ENCODE measurements around the gene EVX2. TPM values are rescaled to one million over a fixed set of nuclear protein-coding genes. Genes with fewer than 3 reads are reported as not detected.
A peak's percentile ranks its signal among the peaks of the same experiment; 100 is the strongest.

EVX2 gene
- total and polyA plus RNA-seq, 9 of the 15 experiments (the other 6 are each of a cell fraction or from before 2014, with no cell fraction given), result not detected

DNA sequence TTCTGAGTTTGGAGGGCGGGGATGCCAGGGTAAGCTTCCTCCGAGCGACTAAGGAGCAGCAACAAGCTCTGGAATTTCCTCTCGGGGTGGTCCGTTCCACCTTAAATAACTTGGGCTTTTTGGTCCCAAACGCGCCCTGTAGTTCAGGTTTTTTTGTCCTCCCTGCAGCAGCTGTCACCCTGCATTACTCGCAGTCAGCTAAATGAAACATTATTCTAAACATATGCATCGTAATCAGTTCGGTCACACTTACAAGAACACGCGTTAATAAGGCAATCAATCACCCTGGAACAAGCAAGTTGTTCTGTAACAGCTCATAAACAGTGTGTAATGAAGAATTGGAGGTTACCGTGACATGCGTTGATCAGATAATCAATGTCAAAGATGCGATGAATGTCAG lies 8.3 kb downstream of the EVX2 start (continued):
- TF ChIP-seq EZH2 (IDR thresholded peaks at IDR 0.05; ENCODE audit: borderline replicate concordance, low read depth, low read length), result peak; percentile 68; the same call in 1 of the 2 replicates
- peak; percentile 63; the same call in 1 of the 2 replicates for TF ChIP-seq RNF2 (IDR thresholded peaks at IDR 0.05)
- TF ChIP-seq MTA3 (IDR thresholded peaks at IDR 0.05; ENCODE audit: borderline replicate concordance), result 0 out of 2 replicates have a peak, but pooled peaks have one; percentile 45
- no peak for TF ChIP-seq TAF15 (IDR thresholded peaks at IDR 0.05; ENCODE audit: low read depth, low read length)
- no peak for TF ChIP-seq SIX5 (IDR thresholded peaks at IDR 0.05; ENCODE audit: borderline replicate concordance in 1 of 2, insufficient read depth in 1 of 2, low read depth in 1 of 2, low read length in 2 of 2)
- no peak for TF ChIP-seq CCAR2 (IDR thresholded peaks at IDR 0.05; ENCODE audit: low read depth, low read length)
- no peak for TF ChIP-seq FOXA1 (IDR thresholded peaks at IDR 0.05; ENCODE audit: borderline replicate concordance)
- TF ChIP-seq ASH1L (IDR thresholded peaks at IDR 0.05; ENCODE audit: borderline replicate concordance, low read depth, partially characterized antibody), result no peak
- TF ChIP-seq MEIS2 (IDR thresholded peaks at IDR 0.05; ENCODE audit: partially characterized antibody), result peak; percentile 22
- no peak for TF ChIP-seq HSF4 (CRISPR knock-in tag; IDR thresholded peaks at IDR 0.05; ENCODE audit: borderline replicate concordance)
- TF ChIP-seq, protein P1, sequence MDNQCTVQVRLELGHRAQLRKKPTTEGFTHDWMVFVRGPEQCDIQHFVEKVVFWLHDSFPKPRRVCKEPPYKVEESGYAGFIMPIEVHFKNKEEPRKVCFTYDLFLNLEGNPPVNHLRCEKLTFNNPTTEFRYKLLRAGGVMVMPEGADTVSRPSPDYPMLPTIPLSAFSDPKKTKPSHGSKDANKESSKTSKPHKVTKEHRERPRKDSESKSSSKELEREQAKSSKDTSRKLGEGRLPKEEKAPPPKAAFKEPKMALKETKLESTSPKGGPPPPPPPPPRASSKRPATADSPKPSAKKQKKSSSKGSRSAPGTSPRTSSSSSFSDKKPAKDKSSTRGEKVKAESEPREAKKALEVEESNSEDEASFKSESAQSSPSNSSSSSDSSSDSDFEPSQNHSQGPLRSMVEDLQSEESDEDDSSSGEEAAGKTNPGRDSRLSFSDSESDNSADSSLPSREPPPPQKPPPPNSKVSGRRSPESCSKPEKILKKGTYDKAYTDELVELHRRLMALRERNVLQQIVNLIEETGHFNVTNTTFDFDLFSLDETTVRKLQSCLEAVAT (IDR thresholded peaks at IDR 0.05), result no peak
- no peak for TF ChIP-seq CHD1 (IDR thresholded peaks at IDR 0.05; ENCODE audit: low read length)
- no peak for TF ChIP-seq ZNF175 (CRISPR knock-in tag; IDR thresholded peaks at IDR 0.05; ENCODE audit: low read depth)
- TF ChIP-seq, protein P2, sequence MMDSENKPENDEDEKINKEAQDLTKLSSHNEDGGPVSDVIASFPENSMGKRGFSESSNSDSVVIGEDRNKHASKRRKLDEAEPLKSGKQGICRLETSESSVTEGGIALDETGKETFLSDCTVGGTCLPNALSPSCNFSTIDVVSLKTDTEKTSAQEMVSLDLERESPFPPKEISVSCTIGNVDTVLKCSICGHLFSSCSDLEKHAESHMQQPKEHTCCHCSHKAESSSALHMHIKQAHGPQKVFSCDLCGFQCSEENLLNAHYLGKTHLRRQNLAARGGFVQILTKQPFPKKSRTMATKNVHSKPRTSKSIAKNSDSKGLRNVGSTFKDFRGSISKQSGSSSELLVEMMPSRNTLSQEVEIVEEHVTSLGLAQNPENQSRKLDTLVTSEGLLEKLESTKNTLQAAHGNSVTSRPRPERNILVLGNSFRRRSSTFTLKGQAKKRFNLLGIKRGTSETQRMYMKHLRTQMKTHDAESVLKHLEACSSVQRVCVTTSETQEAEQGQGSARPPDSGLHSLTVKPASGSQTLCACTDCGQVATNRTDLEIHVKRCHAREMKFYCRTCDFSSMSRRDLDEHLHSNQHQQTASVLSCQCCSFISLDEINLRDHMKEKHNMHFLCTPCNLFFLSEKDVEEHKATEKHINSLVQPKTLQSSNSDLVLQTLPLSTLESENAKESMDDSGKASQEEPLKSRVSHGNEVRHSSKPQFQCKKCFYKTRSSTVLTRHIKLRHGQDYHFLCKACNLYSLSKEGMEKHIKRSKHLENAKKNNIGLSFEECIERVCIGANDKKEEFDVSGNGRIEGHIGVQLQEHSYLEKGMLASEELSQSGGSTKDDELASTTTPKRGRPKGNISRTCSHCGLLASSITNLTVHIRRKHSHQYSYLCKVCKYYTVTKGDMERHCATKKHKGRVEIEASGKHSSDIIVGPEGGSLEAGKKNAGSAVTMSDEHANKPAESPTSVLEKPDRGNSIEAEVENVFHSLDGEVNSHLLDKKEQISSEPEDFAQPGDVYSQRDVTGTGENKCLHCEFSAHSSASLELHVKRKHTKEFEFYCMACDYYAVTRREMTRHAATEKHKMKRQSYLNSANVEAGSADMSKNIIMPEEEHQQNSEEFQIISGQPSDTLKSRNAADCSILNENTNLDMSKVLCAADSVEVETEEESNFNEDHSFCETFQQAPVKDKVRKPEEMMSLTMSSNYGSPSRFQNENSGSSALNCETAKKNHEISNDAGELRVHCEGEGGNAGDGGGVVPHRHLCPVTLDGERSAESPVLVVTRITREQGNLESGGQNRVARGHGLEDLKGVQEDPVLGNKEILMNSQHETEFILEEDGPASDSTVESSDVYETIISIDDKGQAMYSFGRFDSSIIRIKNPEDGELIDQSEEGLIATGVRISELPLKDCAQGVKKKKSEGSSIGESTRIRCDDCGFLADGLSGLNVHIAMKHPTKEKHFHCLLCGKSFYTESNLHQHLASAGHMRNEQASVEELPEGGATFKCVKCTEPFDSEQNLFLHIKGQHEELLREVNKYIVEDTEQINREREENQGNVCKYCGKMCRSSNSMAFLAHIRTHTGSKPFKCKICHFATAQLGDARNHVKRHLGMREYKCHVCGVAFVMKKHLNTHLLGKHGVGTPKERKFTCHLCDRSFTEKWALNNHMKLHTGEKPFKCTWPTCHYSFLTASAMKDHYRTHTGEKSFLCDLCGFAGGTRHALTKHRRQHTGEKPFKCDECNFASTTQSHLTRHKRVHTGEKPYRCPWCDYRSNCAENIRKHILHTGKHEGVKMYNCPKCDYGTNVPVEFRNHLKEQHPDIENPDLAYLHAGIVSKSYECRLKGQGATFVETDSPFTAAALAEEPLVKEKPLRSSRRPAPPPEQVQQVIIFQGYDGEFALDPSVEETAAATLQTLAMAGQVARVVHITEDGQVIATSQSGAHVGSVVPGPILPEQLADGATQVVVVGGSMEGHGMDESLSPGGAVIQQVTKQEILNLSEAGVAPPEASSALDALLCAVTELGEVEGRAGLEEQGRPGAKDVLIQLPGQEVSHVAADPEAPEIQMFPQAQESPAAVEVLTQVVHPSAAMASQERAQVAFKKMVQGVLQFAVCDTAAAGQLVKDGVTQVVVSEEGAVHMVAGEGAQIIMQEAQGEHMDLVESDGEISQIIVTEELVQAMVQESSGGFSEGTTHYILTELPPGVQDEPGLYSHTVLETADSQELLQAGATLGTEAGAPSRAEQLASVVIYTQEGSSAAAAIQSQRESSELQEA (IDR thresholded peaks at IDR 0.05; ENCODE audit: low read depth), result peak; percentile 89
- TF ChIP-seq ZBTB7A (IDR thresholded peaks at IDR 0.05; ENCODE audit: borderline replicate concordance, control insufficient read depth, low read depth, low read length), result no peak
- no peak for TF ChIP-seq TRIM28 (IDR thresholded peaks at IDR 0.05)
- no peak for TF ChIP-seq KLF13 (tag; IDR thresholded peaks at IDR 0.05; ENCODE audit: borderline replicate concordance, low read depth)
- no peak for TF ChIP-seq MBD2 (IDR thresholded peaks at IDR 0.05; ENCODE audit: borderline replicate concordance, low read depth)
- no peak for TF ChIP-seq FOXM1 (IDR thresholded peaks at IDR 0.05; ENCODE audit: low read depth)
- TF ChIP-seq FOXM1 (CRISPR knock-in tag; IDR thresholded peaks at IDR 0.05; ENCODE audit: low read depth), result no peak
- no peak for TF ChIP-seq ZNF143 (CRISPR knock-in tag; IDR thresholded peaks at IDR 0.05)
- no peak for TF ChIP-seq POLR2A (conservative IDR thresholded peaks at IDR 0.05)
